Measurements from ENCODE around the gene HEPHL1.
"Not testable (repeated sequence)": the region's sequence is repeated elsewhere in the genome, so short reads cannot be mapped to it uniquely, and the experiment has no call there.

Gene HEPHL1

GRCh38 chr11:94151903-94152677 lies 130.9 kb downstream of the HEPHL1 start:
- peaks cover 15% of the 10 kb centered on the region for H3K4me1 ChIP-seq (ENCODE audit: low read length)

GRCh38 chr11:94152678-94153065 lies 131.5 kb downstream of the HEPHL1 start:
- no peak overlapping the region for H3K4me2 ChIP-seq (ENCODE audit: low read length)
- H4K20me1 ChIP-seq (ENCODE audit: insufficient read depth, low read length): peaks cover 65% of the 10 kb centered on the region
- H3K4me1 ChIP-seq (ENCODE audit: low read length): peaks cover 15% of the 10 kb centered on the region

More at GRCh38 chr11:94151903-94152677, 130.9 kb downstream of the HEPHL1 start:
- no peak for TF ChIP-seq CTCF (IDR thresholded peaks at IDR 0.05; ENCODE audit: low read depth, low read length)
- TF ChIP-seq EZH2phosphoT487 (IDR thresholded peaks at IDR 0.05; ENCODE audit: low read depth): no peak
- Histone ChIP-seq H3K9ac (ENCODE audit: low read length) (no peak overlapping the region), H3K4me3 (ENCODE audit: low read length) (no peak overlapping the region), H3K36me3 (replicated peaks; ENCODE audit: low read depth, low read length) (peaks cover 12% of the 10 kb centered on the region), H2AFZ (ENCODE audit: low read depth, low read length) (no peak overlapping the region), H3K27ac (ENCODE audit: low read length) (no peak overlapping the region), H4K20me1 (ENCODE audit: insufficient read depth, low read length) (peaks cover 70% of the 10 kb centered on the region), H3K4me2 (ENCODE audit: low read length) (no peak overlapping the region), H3K9me3 (ENCODE audit: insufficient read depth, low read length) (no peaks in the 10 kb centered on the region), H3K27me3 (ENCODE audit: low read depth, low read length) (no peaks in the 10 kb centered on the region), H3K79me2 (ENCODE audit: low read length) (peaks cover 73% of the 10 kb centered on the region)

GRCh38 chr11:94153320-94153719 lies 132.2 kb downstream of the HEPHL1 start:
- no peak overlapping the region for H3K4me2 ChIP-seq (ENCODE audit: low read length)
- no peak overlapping the region for H3K4me3 ChIP-seq (ENCODE audit: low read length)
- no peaks in the 10 kb centered on the region for H3K9me3 ChIP-seq (ENCODE audit: insufficient read depth, low read length)
- H3K4me1 ChIP-seq (ENCODE audit: low read length): peaks cover 15% of the 10 kb centered on the region
- TF ChIP-seq EZH2phosphoT487 (IDR thresholded peaks at IDR 0.05; ENCODE audit: low read depth) (no peak), CTCF (IDR thresholded peaks at IDR 0.05; ENCODE audit: low read depth, low read length) (no peak)
- no peak overlapping the region for H3K27ac ChIP-seq (ENCODE audit: low read length)
- peaks cover 61% of the 10 kb centered on the region for H3K79me2 ChIP-seq (ENCODE audit: low read length)
- no peak overlapping the region for H3K9ac ChIP-seq (ENCODE audit: low read length)
- peaks cover 12% of the 10 kb centered on the region for H3K36me3 ChIP-seq (replicated peaks; ENCODE audit: low read depth, low read length)
- peaks cover 59% of the 10 kb centered on the region for H4K20me1 ChIP-seq (ENCODE audit: insufficient read depth, low read length)
- H3K27me3 ChIP-seq (ENCODE audit: low read depth, low read length): no peaks in the 10 kb centered on the region
- H2AFZ ChIP-seq (ENCODE audit: low read depth, low read length): no peak overlapping the region

More at GRCh38 chr11:94152678-94153065, 131.5 kb downstream of the HEPHL1 start:
- Histone ChIP-seq H3K9me3 (ENCODE audit: insufficient read depth, low read length) (no peaks in the 10 kb centered on the region), H3K79me2 (ENCODE audit: low read length) (peaks cover 67% of the 10 kb centered on the region), H3K36me3 (replicated peaks; ENCODE audit: low read depth, low read length) (peaks cover 12% of the 10 kb centered on the region), H3K27me3 (ENCODE audit: low read depth, low read length) (no peaks in the 10 kb centered on the region), H2AFZ (ENCODE audit: low read depth, low read length) (no peak overlapping the region), H3K9ac (ENCODE audit: low read length) (no peak overlapping the region), H3K27ac (ENCODE audit: low read length) (no peak overlapping the region), H3K4me3 (ENCODE audit: low read length) (no peak overlapping the region)
- no peak for TF ChIP-seq EZH2phosphoT487 (IDR thresholded peaks at IDR 0.05; ENCODE audit: low read depth)
- TF ChIP-seq CTCF (IDR thresholded peaks at IDR 0.05; ENCODE audit: low read depth, low read length): no peak

- H3K27ac ChIP-seq (ENCODE audit: low read length): no peak overlapping the region
- TF ChIP-seq EZH2phosphoT487 (IDR thresholded peaks at IDR 0.05; ENCODE audit: low read depth) (no peak), CTCF (IDR thresholded peaks at IDR 0.05; ENCODE audit: low read depth, low read length) (no peak)
- H3K36me3 ChIP-seq (replicated peaks; ENCODE audit: low read depth, low read length): peaks cover 12% of the 10 kb centered on the region
- no peak overlapping the region for H3K4me3 ChIP-seq (ENCODE audit: low read length)
- H4K20me1 ChIP-seq (ENCODE audit: insufficient read depth, low read length): peaks cover 50% of the 10 kb centered on the region
- no peaks in the 10 kb centered on the region for H3K27me3 ChIP-seq (ENCODE audit: low read depth, low read length)
- no peak overlapping the region for H3K4me2 ChIP-seq (ENCODE audit: low read length)
- H3K9me3 ChIP-seq (ENCODE audit: insufficient read depth, low read length): no peaks in the 10 kb centered on the region
- H3K79me2 ChIP-seq (ENCODE audit: low read length): peaks cover 51% of the 10 kb centered on the region
- no peak overlapping the region for H3K9ac ChIP-seq (ENCODE audit: low read length)
- peaks cover 15% of the 10 kb centered on the region for H3K4me1 ChIP-seq (ENCODE audit: low read length)
- H2AFZ ChIP-seq (ENCODE audit: low read depth, low read length): no peak overlapping the region
These were observed 133.1 kb downstream of the HEPHL1 start for GRCh38 chr11:94154095-94154856.

GRCh38 chr11:94157339-94157738 lies 136.2 kb downstream of the HEPHL1 start:
- not testable (repeated sequence) for H2AFZ ChIP-seq (ENCODE audit: low read depth, low read length); H3K27ac ChIP-seq (ENCODE audit: low read length); H3K9me3 ChIP-seq (ENCODE audit: insufficient read depth, low read length); H3K4me1 ChIP-seq (ENCODE audit: low read length); H3K9ac ChIP-seq (ENCODE audit: low read length); H3K27me3 ChIP-seq (ENCODE audit: low read depth, low read length); H3K4me3 ChIP-seq (ENCODE audit: low read length); H3K4me2 ChIP-seq (ENCODE audit: low read length)
- Histone ChIP-seq H4K20me1 (ENCODE audit: insufficient read depth, low read length) (peaks cover 20% of the 10 kb centered on the region), H3K36me3 (replicated peaks; ENCODE audit: low read depth, low read length) (peaks cover 12% of the 10 kb centered on the region), H3K79me2 (ENCODE audit: low read length) (peaks cover 23% of the 10 kb centered on the region)
